ENCODE measurements around the gene WBP2. TPM values are rescaled to one million over a fixed set of nuclear protein-coding genes. Genes with fewer than 3 reads are reported as not detected.

WBP2 gene
- total and polyA plus RNA-seq, 9 of the 15 experiments (the other 6 are each of a cell fraction or from before 2014, with no cell fraction given), result 2.2 to 74.3 (median 20.0) TPM

DNA sequence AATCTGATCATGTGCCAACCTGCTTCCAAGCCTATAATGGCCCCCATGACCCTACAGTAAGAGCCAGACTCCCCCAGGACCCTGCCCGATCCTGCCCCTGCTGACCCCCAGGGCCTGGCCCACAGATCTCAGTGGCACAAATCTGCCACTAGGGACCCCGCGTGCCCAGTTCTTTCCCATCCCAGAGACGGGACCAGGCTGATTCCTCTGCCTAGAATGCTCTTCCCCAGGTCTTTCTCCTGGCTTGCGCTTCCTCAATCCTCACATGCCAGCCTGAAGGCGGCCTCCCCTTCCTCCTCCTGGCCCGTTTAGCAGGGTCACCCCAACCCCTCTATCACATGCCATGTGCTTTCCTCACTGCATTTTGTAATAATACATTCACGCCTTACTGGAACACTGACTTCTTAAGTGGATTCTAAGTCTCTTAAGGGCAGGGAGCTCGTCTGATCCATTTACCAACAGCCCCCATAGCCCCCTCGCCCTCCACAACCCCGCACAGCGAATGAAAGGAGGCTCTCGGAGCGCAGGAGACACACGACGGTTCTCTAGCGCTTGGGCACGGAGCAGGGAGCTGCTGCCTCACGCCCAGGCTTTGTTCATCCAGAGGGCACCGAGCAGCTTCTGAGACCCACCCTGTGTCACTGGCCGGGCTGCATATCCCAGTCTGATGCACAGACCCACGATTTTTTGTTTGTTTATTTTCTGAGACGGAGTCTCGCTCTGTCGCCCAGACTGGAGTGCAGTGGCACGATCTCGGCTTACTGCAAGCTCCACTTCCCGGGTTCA lies 40.4 kb upstream of the WBP2 start (continued):
- TF ChIP-seq, protein P1, sequence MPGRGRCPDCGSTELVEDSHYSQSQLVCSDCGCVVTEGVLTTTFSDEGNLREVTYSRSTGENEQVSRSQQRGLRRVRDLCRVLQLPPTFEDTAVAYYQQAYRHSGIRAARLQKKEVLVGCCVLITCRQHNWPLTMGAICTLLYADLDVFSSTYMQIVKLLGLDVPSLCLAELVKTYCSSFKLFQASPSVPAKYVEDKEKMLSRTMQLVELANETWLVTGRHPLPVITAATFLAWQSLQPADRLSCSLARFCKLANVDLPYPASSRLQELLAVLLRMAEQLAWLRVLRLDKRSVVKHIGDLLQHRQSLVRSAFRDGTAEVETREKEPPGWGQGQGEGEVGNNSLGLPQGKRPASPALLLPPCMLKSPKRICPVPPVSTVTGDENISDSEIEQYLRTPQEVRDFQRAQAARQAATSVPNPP (IDR thresholded peaks at IDR 0.05; ENCODE audit: borderline replicate concordance, insufficient read depth, insufficient read length), result no peak
- TF ChIP-seq DACH1 (IDR thresholded peaks at IDR 0.05; ENCODE audit: partially characterized antibody) (no peak), ZNF830 (CRISPR knock-in tag; IDR thresholded peaks at IDR 0.05) (no peak), RBM22 (IDR thresholded peaks at IDR 0.05; ENCODE audit: low read depth, low read length, poor library complexity, severe bottlenecking) (no peak), NCOR1 (IDR thresholded peaks at IDR 0.05) (no peak), MTA3 (IDR thresholded peaks at IDR 0.05; ENCODE audit: borderline replicate concordance) (no peak), ADNP (tag; IDR thresholded peaks at IDR 0.05) (no peak), GABPA (tag; conservative IDR thresholded peaks at IDR 0.05; ENCODE audit: low read depth) (no peak; the same call in 1 of the 2 replicates), ZNF444 (CRISPR knock-in tag; IDR thresholded peaks at IDR 0.05) (no peak), STAT5A (IDR thresholded peaks at IDR 0.05; ENCODE audit: borderline replicate concordance, low read length) (no peak), IFI16 (CRISPR knock-in tag; IDR thresholded peaks at IDR 0.05) (no peak), SIN3A (IDR thresholded peaks at IDR 0.05; ENCODE audit: borderline replicate concordance in 2 of 2, control insufficient read depth in 1 of 2, low read depth in 2 of 2, low read length in 2 of 2) (0 out of 4 replicates have a peak, but pooled peaks of 1 of the 2 experiments have one; percentile 8), SMARCA5 (IDR thresholded peaks at IDR 0.05) (0 out of 2 replicates have a peak, but pooled peaks have one; percentile 42), SUPT5H (IDR thresholded peaks at IDR 0.05) (no peak), ZBTB17 (CRISPR knock-in tag; IDR thresholded peaks at IDR 0.05) (no peak), MEIS2 (IDR thresholded peaks at IDR 0.05; ENCODE audit: partially characterized antibody) (no peak), PHF8 (IDR thresholded peaks at IDR 0.05; ENCODE audit: borderline replicate concordance, low read length) (no peak), ETS2 (tag; IDR thresholded peaks at IDR 0.05; ENCODE audit: borderline replicate concordance, poor library complexity, severe bottlenecking) (no peak), ZNF232 (CRISPR knock-in tag; IDR thresholded peaks at IDR 0.05) (no peak), TGIF2 (CRISPR knock-in tag; IDR thresholded peaks at IDR 0.05) (no peak)
- TF ChIP-seq, protein P2, sequence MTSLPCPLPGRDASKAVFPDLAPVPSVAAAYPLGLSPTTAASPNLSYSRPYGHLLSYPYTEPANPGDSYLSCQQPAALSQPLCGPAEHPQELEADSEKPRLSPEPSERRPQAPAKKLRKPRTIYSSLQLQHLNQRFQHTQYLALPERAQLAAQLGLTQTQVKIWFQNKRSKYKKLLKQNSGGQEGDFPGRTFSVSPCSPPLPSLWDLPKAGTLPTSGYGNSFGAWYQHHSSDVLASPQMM (CRISPR knock-in tag; IDR thresholded peaks at IDR 0.05), result no peak
- TF ChIP-seq, protein P3, sequence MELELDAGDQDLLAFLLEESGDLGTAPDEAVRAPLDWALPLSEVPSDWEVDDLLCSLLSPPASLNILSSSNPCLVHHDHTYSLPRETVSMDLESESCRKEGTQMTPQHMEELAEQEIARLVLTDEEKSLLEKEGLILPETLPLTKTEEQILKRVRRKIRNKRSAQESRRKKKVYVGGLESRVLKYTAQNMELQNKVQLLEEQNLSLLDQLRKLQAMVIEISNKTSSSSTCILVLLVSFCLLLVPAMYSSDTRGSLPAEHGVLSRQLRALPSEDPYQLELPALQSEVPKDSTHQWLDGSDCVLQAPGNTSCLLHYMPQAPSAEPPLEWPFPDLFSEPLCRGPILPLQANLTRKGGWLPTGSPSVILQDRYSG (tag; conservative IDR thresholded peaks at IDR 0.05; ENCODE audit: low read depth), result no peak; the same call in 1 of the 2 replicates
- TF ChIP-seq, protein P4, sequence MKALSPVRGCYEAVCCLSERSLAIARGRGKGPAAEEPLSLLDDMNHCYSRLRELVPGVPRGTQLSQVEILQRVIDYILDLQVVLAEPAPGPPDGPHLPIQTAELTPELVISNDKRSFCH (CRISPR knock-in tag; IDR thresholded peaks at IDR 0.05), result no peak
- TF ChIP-seq, protein P4 (tag; IDR thresholded peaks at IDR 0.05), result no peak
- TF ChIP-seq, protein P5, sequence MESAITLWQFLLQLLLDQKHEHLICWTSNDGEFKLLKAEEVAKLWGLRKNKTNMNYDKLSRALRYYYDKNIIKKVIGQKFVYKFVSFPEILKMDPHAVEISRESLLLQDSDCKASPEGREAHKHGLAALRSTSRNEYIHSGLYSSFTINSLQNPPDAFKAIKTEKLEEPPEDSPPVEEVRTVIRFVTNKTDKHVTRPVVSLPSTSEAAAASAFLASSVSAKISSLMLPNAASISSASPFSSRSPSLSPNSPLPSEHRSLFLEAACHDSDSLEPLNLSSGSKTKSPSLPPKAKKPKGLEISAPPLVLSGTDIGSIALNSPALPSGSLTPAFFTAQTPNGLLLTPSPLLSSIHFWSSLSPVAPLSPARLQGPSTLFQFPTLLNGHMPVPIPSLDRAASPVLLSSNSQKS (CRISPR knock-in tag; IDR thresholded peaks at IDR 0.05), result no peak

Measured in K562 (cell line).